Measurements from ENCODE around the gene FBXW7.

DNA sequence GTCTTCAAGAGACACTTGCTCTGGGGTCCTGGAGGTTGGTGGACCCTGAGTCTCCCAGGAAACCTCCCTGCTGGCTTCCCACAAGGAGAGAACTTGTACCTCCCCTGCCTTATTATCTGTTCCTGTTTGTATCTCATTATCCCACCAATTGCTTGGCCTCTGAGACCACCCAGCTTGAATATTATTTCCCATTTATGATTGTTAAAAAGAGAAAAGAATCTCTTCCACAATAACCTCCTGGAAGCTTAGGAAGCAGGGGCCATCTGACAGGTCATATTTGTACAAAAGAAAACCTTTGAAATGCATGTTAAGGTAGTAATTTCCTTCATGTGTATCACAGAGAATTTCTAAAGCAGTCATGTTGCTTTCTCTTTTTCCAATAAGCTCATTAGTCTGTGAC is 239.5 kb downstream of the FBXW7 start:
- TF ChIP-seq CTCF (IDR thresholded peaks at IDR 0.05) (no peak), POLR2A (IDR thresholded peaks at IDR 0.05) (no peak)

All from body of pancreas (tissue), 4 donors.